GM18517 (cell line): ENCODE results near the gene CARNS1.

Experiments
- ATAC-seq: cut with Tn5 transposase; IDR thresholded peaks from one replicate; pipeline ENCODE4 v1.9.1; 2021; ENCODE audit warnings: mild to moderate bottlenecking, moderate library complexity; ENCODE audit not compliant: unreplicated experiment

Gene CARNS1

GRCh38 chr11:67376063-67376820, 39.2 kb upstream of the CARNS1 start:
- no peak for ATAC-seq

GRCh38 chr11:67376873-67377808, 38.3 kb upstream of the CARNS1 start:
- ATAC-seq, result no peak

- ATAC-seq, result no peak
These were observed 36.9 kb upstream of the CARNS1 start for GRCh38 chr11:67378544-67378943.

- no peak for ATAC-seq
These were observed 36.1 kb upstream of the CARNS1 start for GRCh38 chr11:67379061-67380058.

- ATAC-seq, result no peak
These were observed 34.1 kb upstream of the CARNS1 start for GRCh38 chr11:67381244-67381972.

GRCh38 chr11:67382276-67383136, 33.0 kb upstream of the CARNS1 start:
- no peak for ATAC-seq

GRCh38 chr11:67384851-67385366, 30.6 kb upstream of the CARNS1 start:
- no peak for ATAC-seq

GRCh38 chr11:67387069-67387468, 28.4 kb upstream of the CARNS1 start:
- ATAC-seq, result no peak

- ATAC-seq, result no peak
These were observed 28.0 kb upstream of the CARNS1 start for GRCh38 chr11:67387518-67387917.

GRCh38 chr11:67389477-67389876, 26.0 kb upstream of the CARNS1 start:
- ATAC-seq, result no peak

- no peak for ATAC-seq
These were observed 24.6 kb upstream of the CARNS1 start for GRCh38 chr11:67390947-67391303.

GRCh38 chr11:67391304-67392182, 23.9 kb upstream of the CARNS1 start, which contains the start of gene RAD9A:
Gene RAD9A, plus strand, starts transcription at chr11:67391986. Its CDS starts 59 bp downstream, at chr11:67392045.
- ATAC-seq, result peak; percentile 58

- ATAC-seq, result peak; percentile 26
These were observed 23.2 kb upstream of the CARNS1 start for GRCh38 chr11:67392183-67392715.

- no peak for ATAC-seq
These were observed 22.0 kb upstream of the CARNS1 start for GRCh38 chr11:67393437-67393836.

- ATAC-seq, result no peak
These were observed 21.5 kb upstream of the CARNS1 start for GRCh38 chr11:67393990-67394389.

- ATAC-seq, result no peak
These were observed 19.8 kb upstream of the CARNS1 start for GRCh38 chr11:67395555-67396258.

- ATAC-seq, result no peak
These were observed 19.3 kb upstream of the CARNS1 start for GRCh38 chr11:67396259-67396581.
